ENCODE results near the gene SOAT1. TPM values are rescaled to one million over a fixed set of nuclear protein-coding genes. Genes with fewer than 3 reads are reported as not detected.

The SOAT1 gene
- total RNA-seq, 1 donor from 2014 or later, result 9.8 TPM

DNA sequence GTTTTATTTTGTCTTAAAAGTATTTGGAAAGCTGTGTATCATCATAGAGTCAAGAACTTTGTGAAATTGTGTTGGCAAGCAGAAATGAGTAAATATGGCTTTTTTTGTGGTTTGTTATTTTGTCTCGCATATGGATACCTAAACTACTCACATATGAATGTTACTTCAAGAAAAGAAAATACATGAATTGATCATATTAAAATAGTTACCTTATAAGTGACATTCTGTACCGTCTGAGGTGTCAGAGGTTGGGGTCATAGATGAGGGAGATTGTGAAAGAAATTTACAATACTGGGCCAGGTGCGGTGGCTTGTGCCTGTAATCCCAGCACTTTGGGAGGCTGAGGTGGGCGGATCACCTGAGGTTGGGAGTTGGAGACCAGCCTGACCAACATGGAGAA is 40.8 kb downstream of the SOAT1 start:
- no peak for DNase-seq
- Histone ChIP-seq H3K36me3 (peaks cover 15% of the 10 kb centered on the region), H3K27me3 (ENCODE audit: low read depth) (no peaks in the 10 kb centered on the region), H3K4me1 (no peaks in the 10 kb centered on the region), H3K27ac (replicated peaks) (no peak overlapping the region), H3K9me3 (replicated peaks) (no peaks in the 10 kb centered on the region), H3K4me3 (no peak overlapping the region)
- intact Hi-C loops (cut with micrococcal nuclease), result no loop called here
- no peak for TF ChIP-seq CTCF (IDR thresholded peaks at IDR 0.05; ENCODE audit: borderline replicate concordance)

GRCh38 chr1:179337288-179337687 is 43.7 kb downstream of the SOAT1 start:
- DNase-seq, result no peak
- no peaks in the 10 kb centered on the region for H3K4me1 ChIP-seq
- peaks cover 20% of the 10 kb centered on the region for H3K36me3 ChIP-seq
- intact Hi-C loops (cut with micrococcal nuclease), result no loop called here
- H3K9me3 ChIP-seq (replicated peaks), result no peaks in the 10 kb centered on the region
- H3K4me3 ChIP-seq, result no peak overlapping the region
- H3K27me3 ChIP-seq (ENCODE audit: low read depth), result no peaks in the 10 kb centered on the region
- TF ChIP-seq CTCF (IDR thresholded peaks at IDR 0.05; ENCODE audit: borderline replicate concordance), result no peak
- no peak overlapping the region for H3K27ac ChIP-seq (replicated peaks)

- H3K4me3 ChIP-seq, result no peak overlapping the region
- peaks cover 28% of the 10 kb centered on the region for H3K36me3 ChIP-seq
- intact Hi-C loops (cut with micrococcal nuclease), result no loop called here
- H3K27me3 ChIP-seq (ENCODE audit: low read depth), result no peaks in the 10 kb centered on the region
- no peaks in the 10 kb centered on the region for H3K9me3 ChIP-seq (replicated peaks)
- DNase-seq, result no peak
- H3K27ac ChIP-seq (replicated peaks), result no peak overlapping the region
- H3K4me1 ChIP-seq, result no peaks in the 10 kb centered on the region
- no peak for TF ChIP-seq CTCF (IDR thresholded peaks at IDR 0.05; ENCODE audit: borderline replicate concordance)
Observed at GRCh38 chr1:179337942-179338560, 44.5 kb downstream of the SOAT1 start.

DNA sequence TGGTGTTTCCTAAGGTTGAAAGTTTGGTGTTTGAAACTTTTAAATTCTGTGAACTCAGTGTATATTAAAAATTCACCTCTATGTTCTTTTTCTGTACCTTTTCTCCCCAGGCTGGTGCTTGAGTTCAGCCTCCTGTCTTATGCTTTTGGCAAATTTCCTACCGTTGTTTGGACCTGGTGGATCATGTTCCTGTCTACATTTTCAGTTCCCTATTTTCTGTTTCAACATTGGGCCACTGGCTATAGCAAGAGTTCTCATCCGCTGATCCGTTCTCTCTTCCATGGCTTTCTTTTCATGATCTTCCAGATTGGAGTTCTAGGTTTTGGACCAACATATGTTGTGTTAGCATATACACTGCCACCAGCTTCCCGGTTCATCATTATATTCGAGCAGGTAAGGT is 47.3 kb downstream of the SOAT1 start:
- H3K4me3 ChIP-seq, result no peak overlapping the region
- H3K27me3 ChIP-seq (ENCODE audit: low read depth), result no peaks in the 10 kb centered on the region
- peaks cover 47% of the 10 kb centered on the region for H3K36me3 ChIP-seq
- no peak for DNase-seq
- H3K4me1 ChIP-seq, result no peaks in the 10 kb centered on the region
- no peak overlapping the region for H3K27ac ChIP-seq (replicated peaks)
- intact Hi-C loops (cut with micrococcal nuclease), result no loop called here
- no peak for TF ChIP-seq CTCF (IDR thresholded peaks at IDR 0.05; ENCODE audit: borderline replicate concordance)
- H3K9me3 ChIP-seq (replicated peaks), result no peaks in the 10 kb centered on the region

DNA sequence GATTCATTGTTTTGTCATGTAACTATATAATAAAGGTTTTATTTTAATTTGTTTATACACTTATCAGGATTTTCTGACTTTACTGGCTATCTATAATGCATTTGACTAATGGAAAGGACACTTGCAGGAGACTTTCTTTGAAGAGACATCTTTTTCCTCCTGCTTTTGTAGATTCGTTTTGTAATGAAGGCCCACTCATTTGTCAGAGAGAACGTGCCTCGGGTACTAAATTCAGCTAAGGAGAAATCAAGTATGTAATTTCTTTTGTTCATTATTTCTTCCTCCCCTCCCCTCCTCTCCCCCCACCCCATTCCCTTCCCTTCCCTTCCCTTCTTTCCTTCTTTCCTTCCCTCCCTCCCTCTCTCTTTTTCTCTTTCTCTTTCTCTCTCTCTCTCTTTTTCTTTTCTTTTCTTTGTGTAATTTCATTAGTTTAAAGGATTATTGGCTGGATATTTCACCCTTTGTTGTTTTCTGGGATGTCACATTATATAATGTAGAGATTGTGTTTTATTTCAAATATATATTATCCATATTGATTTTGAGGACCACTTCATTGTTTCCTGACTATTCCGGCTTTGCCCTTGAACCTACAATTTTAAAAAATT is 48.4 kb downstream of the SOAT1 start:
- Histone ChIP-seq H3K36me3 (peaks cover 55% of the 10 kb centered on the region), H3K27ac (replicated peaks) (no peak overlapping the region)
- intact Hi-C loops (cut with micrococcal nuclease), result no loop called here

More for the DNA sequence above, 48.4 kb downstream of the SOAT1 start:
- DNase-seq, result no peak
- Histone ChIP-seq H3K9me3 (replicated peaks) (no peaks in the 10 kb centered on the region), H3K4me1 (no peaks in the 10 kb centered on the region), H3K4me3 (no peak overlapping the region), H3K27me3 (ENCODE audit: low read depth) (no peaks in the 10 kb centered on the region)
- no peak for TF ChIP-seq CTCF (IDR thresholded peaks at IDR 0.05; ENCODE audit: borderline replicate concordance)

Data from left ventricle myocardium inferior (tissue), 1 donor.